WTC11 (cell line): ENCODE data around the gene SERGEF.
A peak's percentile ranks its signal among the peaks of the same experiment; 100 is the strongest.

Experiments
- CTCF ChIP-seq: fragments of 200-600 bp; IDR thresholded peaks from 2 replicates; pipeline ENCODE4 v1.8.0; 2022; ENCODE audit warnings: antibody characterized with exemption
- IRF1 ChIP-seq: sonication (generic); formaldehyde crosslinking; IDR thresholded peaks from 2 replicates; pipeline ENCODE4 v1.8.0; 2023; ENCODE audit warnings: missing genetic modification reagents
- MAX ChIP-seq: sonication (generic); formaldehyde crosslinking; IDR thresholded peaks from 2 replicates; pipeline ENCODE4 v1.8.0; 2022; ENCODE audit warnings: mild to moderate bottlenecking, missing genetic modification reagents
- MYBL2 ChIP-seq: sonication (generic); formaldehyde crosslinking; IDR thresholded peaks from 2 replicates; pipeline ENCODE4 v1.8.1; 2023; ENCODE audit warnings: mild to moderate bottlenecking, moderate library complexity, missing genetic modification reagents
- PREB ChIP-seq: sonication (generic); formaldehyde crosslinking; IDR thresholded peaks from 2 replicates; pipeline ENCODE4 v1.8.1; 2022; ENCODE audit warnings: mild to moderate bottlenecking, missing genetic modification reagents, moderate library complexity, borderline replicate concordance
- TEAD4 ChIP-seq: sonication (generic); formaldehyde crosslinking; IDR thresholded peaks from 2 replicates; pipeline ENCODE4 v1.8.0; 2022; ENCODE audit warnings: mild to moderate bottlenecking, missing genetic modification reagents
- USF2 ChIP-seq: sonication (generic); formaldehyde crosslinking; IDR thresholded peaks from 2 replicates; pipeline ENCODE4 v1.8.1; 2023; ENCODE audit warnings: mild to moderate bottlenecking, missing genetic modification reagents, moderate library complexity

GRCh38 chr11:17864478-17864941, 148.3 kb downstream of the SERGEF start:
- TF ChIP-seq TEAD4 = no peak
- TF ChIP-seq MAX = no peak
- TF ChIP-seq CTCF = peak; percentile 57
- TF ChIP-seq IRF1 = no peak
- no peak for TF ChIP-seq USF2 (CRISPR knock-in tag)
- no peak for TF ChIP-seq MYBL2
- no peak for TF ChIP-seq PREB (CRISPR knock-in tag)
